CD14-positive monocyte (primary cell): ENCODE measurements around the gene DCUN1D4. TPM values are rescaled to one million over a fixed set of nuclear protein-coding genes. Genes with fewer than 3 reads are reported as not detected.

ENCODE experiments used
- DNase-seq, 3 donors: peaks; one replicate each; pipeline ENCODE4 v3.0.0-alpha.2; 2011 to 2022
- H2AFZ ChIP-seq: 2 replicates; pipeline ENCODE4 v1.6.0; 2012; ENCODE audit warnings: mild to moderate bottlenecking, low read depth, low read length, inconsistent platforms; ENCODE audit not compliant: insufficient read depth, poor library complexity, severe bottlenecking
- H3K27ac ChIP-seq, 2 donors: 1 replicate in 1 of 2; 2 replicates in 1 of 2; pipeline ENCODE4 v1.5.1; 2012 to 2013; ENCODE audit warnings: low read length in 2 of 2, control low read depth in 1 of 2, inconsistent platforms in 1 of 2, low read depth in 1 of 2, mild to moderate bottlenecking in 1 of 2
- H3K27me3 ChIP-seq, 2 donors: one replicate each; pipeline versions ENCODE4 v1.6.0 to v1.6.1; 2011 to 2013; ENCODE audit warnings: low read length in 2 of 2; ENCODE audit not compliant: control insufficient read depth in 2 of 2, insufficient read depth in 2 of 2
- H3K36me3 ChIP-seq, 2 donors: replicated peaks in 1 of 2; 1 replicate in 1 of 2; 2 replicates in 1 of 2; pipeline versions ENCODE4 v1.5.1 to v1.6.1; 2012 to 2013; ENCODE audit warnings: low read length in 2 of 2, control low read depth in 1 of 2, inconsistent platforms in 1 of 2, mild to moderate bottlenecking in 1 of 2; ENCODE audit not compliant: insufficient read depth in 2 of 2, control insufficient read depth in 1 of 2
- H3K4me1 ChIP-seq, 2 donors: 1 replicate in 1 of 2; 2 replicates in 1 of 2; pipeline versions ENCODE4 v1.5.1 to v1.6.1; 2012 to 2013; ENCODE audit warnings: low read length in 2 of 2, control low read depth in 1 of 2, inconsistent platforms in 1 of 2, mild to moderate bottlenecking in 1 of 2, moderate library complexity in 1 of 2; ENCODE audit not compliant: insufficient read depth in 2 of 2, control insufficient read depth in 1 of 2
- H3K4me2 ChIP-seq: replicated peaks from 2 replicates; pipeline ENCODE3; 2012; ENCODE audit warnings: low read length, moderate library complexity, mild to moderate bottlenecking; ENCODE audit not compliant: poor library complexity, severe bottlenecking; ENCODE audit errors: extremely low read depth
- H3K4me3 ChIP-seq, 3 experiments: fragments of 200-600 bp in 1 of 3; sonication (generic) in 1 of 3; replicated peaks in 1 of 3; 1 replicate in 2 of 3; 2 replicates in 1 of 3; pipeline ENCODE4 v1.5.1; 2011 to 2013; ENCODE audit warnings: low read length in 3 of 3, mild to moderate bottlenecking in 3 of 3, control low read depth in 2 of 3, low read depth in 2 of 3, inconsistent platforms in 1 of 3, moderate library complexity in 1 of 3
- H3K79me2 ChIP-seq: 2 replicates; pipeline ENCODE4 v1.6.0; 2012; ENCODE audit warnings: mild to moderate bottlenecking, control low read depth, inconsistent platforms, low read length, moderate library complexity; ENCODE audit not compliant: insufficient read depth
- H3K9ac ChIP-seq: 2 replicates; pipeline ENCODE4 v1.6.0; 2017; ENCODE audit warnings: low read length, mild to moderate bottlenecking; ENCODE audit not compliant: insufficient read depth, poor library complexity, severe bottlenecking
- H3K9me3 ChIP-seq, 2 donors: replicated peaks in 1 of 2; 1 replicate in 1 of 2; 2 replicates in 1 of 2; pipeline versions ENCODE4 v1.5.1 to v1.6.1; 2012 to 2013; ENCODE audit warnings: low read length in 2 of 2, control low read depth in 1 of 2; ENCODE audit not compliant: control insufficient read depth in 1 of 2, insufficient read depth in 1 of 2
- H4K20me1 ChIP-seq: 2 replicates; pipeline ENCODE4 v1.6.0; 2012; ENCODE audit warnings: mild to moderate bottlenecking, low read length, control low read depth, moderate library complexity; ENCODE audit not compliant: insufficient read depth
- H3K27ac Mint-ChIP-seq, 7 donors: one replicate each; pipeline ENCODE4 v1.8.0; 2020; ENCODE audit warnings: mild to moderate bottlenecking in 7 of 7, mixed read lengths in 7 of 7, moderate library complexity in 6 of 7, inconsistent platforms in 2 of 7
- H3K27me3 Mint-ChIP-seq, 3 donors: one replicate each; pipeline ENCODE4 v1.8.0; 2021 to 2022; ENCODE audit warnings: low read depth in 3 of 3, mild to moderate bottlenecking in 3 of 3, mixed read lengths in 3 of 3, moderate library complexity in 3 of 3, inconsistent platforms in 1 of 3
- H3K36me3 Mint-ChIP-seq, 2 donors: one replicate each; pipeline ENCODE4 v1.8.0; 2020; ENCODE audit warnings: mixed read lengths in 2 of 2, inconsistent platforms in 1 of 2, mild to moderate bottlenecking in 1 of 2
- H3K4me1 Mint-ChIP-seq: one replicate; pipeline ENCODE4 v1.8.0; 2020; ENCODE audit warnings: mild to moderate bottlenecking, mixed read lengths
- H3K4me3 Mint-ChIP-seq, 2 donors: one replicate each; pipeline ENCODE4 v1.8.0; 2020; ENCODE audit warnings: mild to moderate bottlenecking in 2 of 2, mixed read lengths in 2 of 2, moderate library complexity in 1 of 2
- H3K9me3 Mint-ChIP-seq, 7 donors: one replicate each; pipeline ENCODE4 v1.8.0; 2020 to 2022; ENCODE audit warnings: mixed read lengths in 7 of 7, mild to moderate bottlenecking in 6 of 7, moderate library complexity in 6 of 7, inconsistent platforms in 2 of 7
- WGBS: methylation state at CpG from one replicate; pipeline ENCODE4 v1.1.5; 2013; ENCODE audit warnings: missing lambda C conversion rate; ENCODE audit not compliant: insufficient coverage; 5-methylcytosine and 5-hydroxymethylcytosine counted together
- intact Hi-C, 2 donors: fragments of 100-400 bp; cut with micrococcal nuclease; formaldehyde crosslinking; loops; one replicate each; pipeline versions ENCODE4 v1.15.0 to v1.15.1; 2023
- polyA plus RNA-seq, 3 donors: library from polyadenylated mRNA; depleted of rRNA in 1 of 3; unstranded in 2 of 3; stranded (reverse) in 1 of 3; fragments of 300-500 nt in 2 of 3; fragments of >200 nt in 1 of 3; fragmentation: Illumina TruSeq in 2 of 3; gene quantifications; 1 replicate in 2 of 3; 2 replicates in 1 of 3; pipeline ENCODE4 v1.2.3, GENCODE V29; 2012 to 2021
- TF ChIP-seq, protein P1 (sequence below): fragments of 200-600 bp; IDR thresholded peaks from one replicate; pipeline ENCODE4 v1.8.0; 2022; ENCODE audit warnings: antibody characterized with exemption, mild to moderate bottlenecking

Gene DCUN1D4
- polyA plus RNA-seq, 3 donors: 4.7 to 15.2 (median 6.9) TPM

- H3K27ac ChIP-seq: no peak overlapping the region
- Mint-ChIP-seq H3K27me3 (peaks cover 4 to 8% (median 7%) of the 10 kb centered on the region in 3 donors), H3K4me1 (peaks cover 10% of the 10 kb centered on the region), H3K9me3 (peaks cover 0 to 1% (median 0%) of the 10 kb centered on the region in 7 donors), H3K27ac (no peak overlapping the region), H3K36me3 (no peaks in the 10 kb centered on the region), H3K4me3 (no peak overlapping the region)
- intact Hi-C loops: no loop called here
- H4K20me1 ChIP-seq: no peaks in the 10 kb centered on the region
- WGBS: no CpG with 5 or more reads among the region's 1 CpG
- H3K4me2 ChIP-seq: no peak overlapping the region
- no peaks in the 10 kb centered on the region for H3K9me3 ChIP-seq
- H2AFZ ChIP-seq: no peak overlapping the region
- H3K4me1 ChIP-seq: peaks cover 7 to 8% of the 10 kb centered on the region in 2 donors
- no peak for DNase-seq
- TF ChIP-seq, protein P1, sequence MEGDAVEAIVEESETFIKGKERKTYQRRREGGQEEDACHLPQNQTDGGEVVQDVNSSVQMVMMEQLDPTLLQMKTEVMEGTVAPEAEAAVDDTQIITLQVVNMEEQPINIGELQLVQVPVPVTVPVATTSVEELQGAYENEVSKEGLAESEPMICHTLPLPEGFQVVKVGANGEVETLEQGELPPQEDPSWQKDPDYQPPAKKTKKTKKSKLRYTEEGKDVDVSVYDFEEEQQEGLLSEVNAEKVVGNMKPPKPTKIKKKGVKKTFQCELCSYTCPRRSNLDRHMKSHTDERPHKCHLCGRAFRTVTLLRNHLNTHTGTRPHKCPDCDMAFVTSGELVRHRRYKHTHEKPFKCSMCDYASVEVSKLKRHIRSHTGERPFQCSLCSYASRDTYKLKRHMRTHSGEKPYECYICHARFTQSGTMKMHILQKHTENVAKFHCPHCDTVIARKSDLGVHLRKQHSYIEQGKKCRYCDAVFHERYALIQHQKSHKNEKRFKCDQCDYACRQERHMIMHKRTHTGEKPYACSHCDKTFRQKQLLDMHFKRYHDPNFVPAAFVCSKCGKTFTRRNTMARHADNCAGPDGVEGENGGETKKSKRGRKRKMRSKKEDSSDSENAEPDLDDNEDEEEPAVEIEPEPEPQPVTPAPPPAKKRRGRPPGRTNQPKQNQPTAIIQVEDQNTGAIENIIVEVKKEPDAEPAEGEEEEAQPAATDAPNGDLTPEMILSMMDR: no peak
- H3K27me3 ChIP-seq: no peaks in the 10 kb centered on the region
- H3K9ac ChIP-seq: no peak overlapping the region
- H3K4me3 ChIP-seq: no peak overlapping the region
- no peaks in the 10 kb centered on the region for H3K79me2 ChIP-seq
- no peaks in the 10 kb centered on the region for H3K36me3 ChIP-seq
Measured at GRCh38 chr4:51835079-51835478, 7.9 kb upstream of the DCUN1D4 start.

GRCh38 chr4:51835855-51836254 is 7.1 kb upstream of the DCUN1D4 start:
- DNase-seq: no peak
- intact Hi-C loops: no loop called here
- Histone ChIP-seq H3K27ac (no peak overlapping the region), H2AFZ (no peak overlapping the region), H4K20me1 (no peaks in the 10 kb centered on the region), H3K9me3 (no peaks in the 10 kb centered on the region), H3K4me3 (no peak overlapping the region), H3K4me1 (peaks cover 7 to 8% of the 10 kb centered on the region in 2 donors), H3K79me2 (no peaks in the 10 kb centered on the region), H3K4me2 (no peak overlapping the region), H3K9ac (no peak overlapping the region), H3K36me3 (no peaks in the 10 kb centered on the region), H3K27me3 (no peaks in the 10 kb centered on the region)
- WGBS: no CpG with 5 or more reads among the region's 1 CpG
- H3K9me3 Mint-ChIP-seq: peaks cover 0 to 1% (median 0%) of the 10 kb centered on the region in 7 donors
- TF ChIP-seq, protein P1: no peak
- peak overlapping the region in 3 of 7 donors; percentile 8 to 56 (median 44) for H3K27ac Mint-ChIP-seq
- H3K4me3 Mint-ChIP-seq: no peak overlapping the region
- peaks cover 10% of the 10 kb centered on the region for H3K4me1 Mint-ChIP-seq
- H3K36me3 Mint-ChIP-seq: no peaks in the 10 kb centered on the region
- H3K27me3 Mint-ChIP-seq: peaks cover 4 to 8% (median 7%) of the 10 kb centered on the region in 3 donors
